Measurements from ENCODE around the gene ZNF133.
A peak's percentile ranks its signal among the peaks of the same experiment; 100 is the strongest.
"Not testable (repeated sequence)": the region's sequence is repeated elsewhere in the genome, so short reads cannot be mapped to it uniquely, and the experiment has no call there.

The ZNF133 gene

DNA sequence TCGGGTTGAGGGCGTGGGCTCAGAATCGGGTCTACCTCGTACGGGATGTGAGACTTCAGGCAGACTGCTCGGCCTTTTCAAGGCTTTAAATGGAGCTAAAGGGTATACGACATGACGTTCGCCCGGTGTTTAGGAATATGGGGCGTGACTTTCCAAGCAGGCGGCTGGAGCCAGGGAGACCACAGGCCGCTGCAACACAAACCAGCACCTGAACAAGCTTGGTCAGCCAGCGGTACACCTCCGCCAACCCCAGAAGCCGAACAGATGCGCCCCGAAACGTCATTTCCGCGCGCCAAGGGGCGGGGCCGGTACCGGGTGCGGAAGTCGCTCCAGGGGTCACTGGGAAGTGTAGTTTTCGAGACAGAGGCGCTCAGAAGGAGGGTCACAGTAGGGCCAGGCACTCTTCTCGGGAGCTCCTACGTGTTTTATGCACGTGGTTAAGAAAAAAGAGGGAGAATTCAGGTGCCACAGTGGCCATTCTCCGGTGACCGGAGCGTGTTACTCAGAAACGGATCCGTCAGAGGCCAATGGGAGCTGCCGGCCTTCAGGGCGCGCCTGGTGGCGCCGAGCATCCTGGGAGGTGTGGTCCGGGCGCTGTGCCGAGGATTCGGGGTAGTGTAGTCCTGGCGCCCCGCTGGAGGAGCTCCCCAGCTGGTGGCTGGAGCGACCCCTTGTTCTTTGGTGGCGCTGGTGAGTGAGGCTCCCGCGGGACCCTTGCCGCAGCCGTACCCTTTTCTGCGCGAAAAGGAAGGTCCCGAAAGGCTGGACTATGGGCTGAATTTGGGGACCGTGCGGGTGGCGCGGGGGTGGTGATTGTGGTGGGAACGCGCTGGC, at the start of gene ZNF133:
Gene ZNF133, plus strand, starts transcription at position 613 of the 834 bp plus-strand sequence. CDS start 17,160 bp downstream, outside the sequence.
- DNase-seq (ENCODE audit: low read depth in 2 of 2): peak; percentile 83 to 99

DNA sequence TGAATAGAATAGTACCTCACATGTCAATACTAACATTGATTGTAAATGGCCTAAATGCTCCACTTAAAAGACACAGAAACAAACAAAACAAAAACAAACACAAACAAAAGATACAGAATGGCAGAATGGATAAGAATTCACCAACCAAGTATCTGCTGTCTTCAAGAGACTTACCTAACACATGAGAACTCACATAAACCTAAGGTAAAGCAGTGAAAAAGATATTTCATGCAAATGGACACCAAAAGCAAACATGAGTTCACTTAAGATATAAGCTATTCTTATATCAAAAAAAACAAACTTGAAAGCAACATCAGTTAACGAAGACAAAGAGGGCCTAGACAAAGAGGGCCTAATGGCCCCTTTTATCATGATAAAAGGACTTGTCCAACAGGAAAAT, 47.3 kb upstream of the ZNF133 start:
- no peak for DNase-seq (ENCODE audit: low read depth in 2 of 2)

DNA sequence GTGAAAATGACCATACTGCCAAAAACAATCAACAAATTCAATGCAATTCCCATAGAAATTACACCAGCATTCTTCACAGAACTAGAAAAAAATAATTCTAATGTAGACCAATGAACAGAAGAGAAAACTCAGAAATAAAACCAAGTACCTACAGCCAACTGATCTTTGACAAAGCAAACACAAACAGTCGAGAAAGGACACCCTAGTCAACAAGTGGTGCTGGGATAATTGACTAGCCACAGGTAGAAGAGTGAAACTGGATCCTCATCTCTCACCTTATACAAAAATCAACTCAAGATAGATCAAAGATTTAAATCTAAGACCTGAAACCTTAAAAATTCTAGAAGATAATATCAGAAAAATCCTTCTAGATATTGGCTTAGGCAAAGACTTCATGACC, 44.5 kb upstream of the ZNF133 start:
- no peak for DNase-seq (ENCODE audit: low read depth in 2 of 2)

GRCh38 chr20:18248545-18248944, 39.8 kb upstream of the ZNF133 start:
- DNase-seq (ENCODE audit: low read depth in 2 of 2): not testable (repeated sequence)

DNA sequence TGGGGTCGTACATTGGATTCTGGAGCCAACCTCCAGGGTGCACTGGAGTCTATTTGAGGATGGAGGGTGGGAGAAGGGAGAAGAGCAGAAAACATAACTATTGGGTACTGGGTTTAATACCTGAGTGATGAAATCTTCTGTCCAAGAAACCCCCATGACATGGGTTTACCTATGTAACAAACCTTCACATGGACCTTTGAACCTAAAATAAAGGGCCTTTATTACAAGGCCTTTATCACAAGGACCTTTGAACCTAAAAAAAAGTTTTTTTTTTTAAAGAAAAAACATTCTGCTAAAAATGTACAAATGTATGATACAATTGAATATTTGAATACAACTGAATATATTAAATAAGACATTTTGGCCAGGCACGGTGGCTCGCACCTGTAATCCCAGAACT, 38.1 kb upstream of the ZNF133 start:
- no peak for DNase-seq (ENCODE audit: low read depth in 2 of 2)

DNA sequence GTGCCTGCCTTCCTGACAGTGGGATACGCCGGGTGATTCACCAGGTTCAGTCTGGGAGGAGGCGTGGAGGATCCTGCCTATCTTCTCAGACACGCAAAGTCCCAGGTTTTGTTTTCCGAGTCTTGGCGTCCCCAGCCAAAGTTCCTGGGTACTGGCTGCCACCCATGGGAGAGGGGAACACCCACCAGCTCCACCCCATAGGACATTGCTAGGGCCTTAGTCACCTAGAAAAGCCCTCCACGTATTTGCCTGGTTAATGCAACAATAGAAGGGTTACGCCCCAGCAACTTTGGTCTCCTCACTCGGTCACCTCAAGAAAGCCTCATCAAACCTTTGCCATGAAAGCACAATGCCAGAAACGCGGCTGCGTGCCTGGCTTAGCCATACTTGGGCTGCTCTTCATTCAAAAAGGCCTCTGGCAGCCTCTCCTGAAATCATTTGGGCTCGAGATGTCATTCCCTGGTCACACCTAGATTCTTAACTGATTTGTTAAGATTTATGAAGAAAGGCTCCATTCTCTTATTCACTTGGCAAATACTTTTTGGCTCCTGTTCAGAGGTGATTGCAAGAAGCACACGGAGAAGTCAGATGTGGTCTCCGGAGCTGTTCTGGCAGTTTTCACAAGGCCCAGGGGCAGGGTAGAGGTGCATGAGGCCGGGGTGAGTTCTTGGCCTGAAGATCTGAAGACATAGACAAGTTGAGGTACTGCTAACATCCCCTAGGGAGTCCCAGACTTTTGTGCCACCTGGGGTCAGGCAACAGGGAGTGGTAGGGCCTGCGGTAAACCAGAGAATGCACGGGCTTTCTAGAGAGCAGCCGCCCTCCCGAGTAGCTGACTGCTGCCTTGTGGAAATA, 35.5 kb upstream of the ZNF133 start:
- DNase-seq (ENCODE audit: low read depth in 2 of 2): no peak

DNA sequence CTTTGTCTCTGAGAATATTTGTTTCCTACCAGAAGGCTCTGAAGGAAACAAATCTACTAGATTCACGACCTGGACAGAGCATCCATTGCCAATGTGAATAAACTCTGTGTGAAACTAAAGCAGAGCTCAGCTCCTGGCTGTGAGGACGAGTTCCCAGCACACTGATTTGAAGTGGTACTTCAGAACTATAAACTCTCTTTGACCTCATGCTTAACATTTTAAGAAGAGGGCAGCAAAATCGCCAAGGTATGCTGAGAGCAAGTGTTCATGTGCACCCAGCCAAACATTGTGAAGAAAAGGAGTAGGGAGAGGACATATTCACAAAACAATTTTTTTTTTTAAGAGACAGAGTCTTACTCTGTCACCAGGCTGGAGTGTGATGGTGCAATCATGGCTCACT, 33.7 kb upstream of the ZNF133 start:
- DNase-seq (ENCODE audit: low read depth in 2 of 2): no peak

- DNase-seq (ENCODE audit: low read depth in 2 of 2): no peak
These were observed 32.8 kb upstream of the ZNF133 start for GRCh38 chr20:18255526-18255925.

- DNase-seq (ENCODE audit: low read depth in 2 of 2): no peak
These were observed 31.8 kb upstream of the ZNF133 start for GRCh38 chr20:18256440-18257090.

DNA sequence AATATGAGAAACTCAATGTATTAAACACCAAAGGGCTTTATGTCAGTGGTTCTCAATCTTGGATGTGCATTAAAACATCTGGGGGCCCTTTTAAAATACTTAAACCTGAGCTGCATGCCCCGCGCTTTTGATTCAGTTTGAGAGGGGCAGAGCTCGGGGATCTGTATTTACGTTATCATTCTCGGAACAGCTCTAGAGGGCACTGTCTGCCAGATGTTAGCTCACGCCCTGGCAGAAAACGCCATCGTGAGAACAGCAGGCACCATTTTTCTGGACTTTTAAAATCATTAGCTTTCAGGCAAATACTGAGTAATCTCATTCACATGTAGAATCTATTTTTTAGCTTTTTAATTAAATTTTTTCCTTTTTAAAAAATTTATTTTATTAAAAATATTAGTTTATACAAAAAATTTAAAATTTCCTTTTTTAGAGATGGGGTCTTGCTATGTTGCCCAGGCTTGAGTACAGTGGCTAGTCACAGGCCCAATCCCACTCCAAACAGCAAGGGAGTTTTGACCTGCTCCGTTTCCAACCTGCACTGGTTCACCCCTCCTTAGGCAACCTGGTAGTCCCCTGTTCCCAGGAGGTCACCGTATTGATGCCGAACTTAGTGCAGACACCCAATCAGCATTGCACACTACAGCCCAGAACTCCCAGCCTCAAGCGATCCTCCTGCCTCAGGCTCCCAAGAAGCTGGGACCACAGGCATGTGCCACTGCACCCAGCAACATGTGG, 30.0 kb upstream of the ZNF133 start:
- no peak for DNase-seq (ENCODE audit: low read depth in 2 of 2)

DNA sequence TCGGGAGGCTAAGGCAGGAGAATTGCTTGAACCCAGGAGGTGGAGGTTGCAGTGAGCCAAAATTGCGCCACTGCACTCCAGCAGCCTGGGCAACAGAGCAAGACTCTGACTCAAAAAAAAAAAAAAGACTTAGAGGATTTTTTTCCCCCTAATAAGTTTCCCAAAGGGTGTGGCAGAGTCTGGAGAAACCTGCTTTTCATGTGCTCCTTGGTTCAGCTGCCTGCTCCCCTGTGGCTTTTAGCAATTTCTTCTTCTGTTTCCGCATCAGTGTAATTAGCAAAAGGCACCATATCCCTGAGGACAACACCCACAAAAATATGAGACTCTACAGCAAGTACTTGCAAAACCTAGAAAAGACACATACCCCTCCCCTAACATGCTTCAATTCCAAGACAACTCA, 28.6 kb upstream of the ZNF133 start:
- DNase-seq (ENCODE audit: low read depth in 2 of 2): no peak

GRCh38 chr20:18263723-18264122, 24.6 kb upstream of the ZNF133 start:
- DNase-seq (ENCODE audit: low read depth in 2 of 2): no peak

- no peak for DNase-seq (ENCODE audit: low read depth in 2 of 2)
These were observed 22.9 kb upstream of the ZNF133 start for GRCh38 chr20:18265441-18265840.

DNA sequence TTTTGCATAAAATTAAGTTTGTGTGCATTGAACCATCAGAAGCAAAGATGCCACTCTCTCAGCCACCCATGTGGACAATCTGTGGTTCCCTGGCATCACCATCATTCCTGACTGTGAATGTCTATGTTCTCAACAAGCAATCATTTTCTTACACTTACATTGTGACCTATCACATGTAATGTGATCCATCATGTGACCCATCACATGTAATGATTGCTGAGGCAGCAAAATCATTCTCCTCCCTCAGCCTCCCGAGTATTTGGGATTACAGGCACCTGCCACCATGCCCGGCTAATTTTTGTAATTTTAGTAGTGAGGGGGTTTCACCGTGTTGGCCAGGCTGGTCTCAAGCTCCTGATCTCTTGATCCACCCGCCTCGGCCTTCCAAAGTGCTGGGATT, 22.0 kb upstream of the ZNF133 start:
- DNase-seq (ENCODE audit: low read depth in 2 of 2): no peak

GRCh38 chr20:18267815-18268214, 20.5 kb upstream of the ZNF133 start:
- DNase-seq (ENCODE audit: low read depth in 2 of 2): no peak

- no peak for DNase-seq (ENCODE audit: low read depth in 2 of 2)
These were observed 17.2 kb upstream of the ZNF133 start for GRCh38 chr20:18271160-18271559.

- no peak for DNase-seq (ENCODE audit: low read depth in 2 of 2)
These were observed 15.9 kb upstream of the ZNF133 start for GRCh38 chr20:18272451-18272850.

DNA sequence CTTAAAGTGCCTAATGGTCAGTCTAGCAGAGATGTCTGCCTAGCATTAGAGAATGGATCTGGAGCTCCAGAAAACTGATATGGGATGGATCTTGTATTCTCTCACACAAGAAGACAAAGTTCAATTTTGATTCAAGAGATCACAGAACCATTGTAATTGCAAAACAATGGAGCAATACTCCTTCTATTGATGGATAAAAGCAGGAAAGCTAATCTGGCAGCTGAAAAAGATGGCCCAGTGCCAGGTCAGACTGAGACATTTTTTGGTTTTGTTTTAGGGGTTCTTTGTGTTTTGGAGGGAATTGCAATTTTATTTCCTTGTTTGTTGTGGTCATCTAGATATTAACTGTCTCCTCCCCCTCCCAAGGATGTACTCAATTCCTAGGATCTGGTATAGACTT, 14.6 kb upstream of the ZNF133 start:
- no peak for DNase-seq (ENCODE audit: low read depth in 2 of 2)

DNA sequence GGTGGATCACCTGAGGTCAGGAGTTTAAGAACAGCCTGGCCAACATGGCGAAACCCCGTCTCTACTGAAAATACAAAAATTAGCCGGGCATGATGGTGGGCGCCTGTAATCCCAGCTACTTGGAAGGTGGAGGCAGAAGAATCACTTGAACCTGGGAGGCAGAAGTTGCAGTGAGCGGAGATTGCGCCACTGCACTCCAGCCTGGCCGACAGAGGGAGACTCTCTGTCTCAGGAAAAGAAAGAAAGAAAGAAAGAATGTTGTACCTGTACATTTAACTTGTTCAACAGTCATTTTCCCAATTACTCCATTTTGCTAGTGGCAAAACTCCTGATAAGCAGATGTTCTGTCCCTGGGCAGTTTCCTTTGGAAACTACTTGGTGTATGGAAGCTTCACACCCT, 12.4 kb upstream of the ZNF133 start:
- DNase-seq (ENCODE audit: low read depth in 2 of 2): not testable (repeated sequence)

GRCh38 chr20:18276821-18277220, 11.5 kb upstream of the ZNF133 start:
- DNase-seq (ENCODE audit: low read depth in 2 of 2): peak in 1 of 2 donors; percentile 17

DNA sequence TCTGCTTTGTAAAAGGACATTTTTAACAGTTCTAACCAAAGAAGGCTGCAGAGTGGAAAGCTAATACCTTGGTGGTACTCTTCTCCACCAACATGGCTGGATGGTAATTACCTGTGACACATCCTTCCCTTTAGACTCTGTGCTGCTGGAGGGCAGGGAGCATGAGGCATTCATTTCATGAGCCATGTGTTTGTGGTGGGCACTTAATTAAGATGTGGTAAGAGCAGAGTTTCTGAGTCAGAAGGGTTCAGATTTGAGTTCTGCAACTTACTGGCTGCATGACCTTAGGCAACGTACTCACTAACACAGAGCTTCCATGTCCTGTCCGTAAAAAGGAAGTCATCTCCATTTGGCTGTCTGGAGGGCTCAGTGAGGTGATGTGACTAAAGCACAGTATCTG, 9.1 kb upstream of the ZNF133 start:
- no peak for DNase-seq (ENCODE audit: low read depth in 2 of 2)

All from stimulated activated CD4-positive, alpha-beta T cell treated with anti-CD3 and anti-CD28 coated beads, Interleukin-1b, Interleukin-23, amount 100 ng/mL, for 1 hour (primary cell).